Activated B cell treated with CpG ODN at 0.5 μM for 24 hours (primary cell): ENCODE results near the gene SLC35A3. TPM values are rescaled to one million over a fixed set of nuclear protein-coding genes. Genes with fewer than 3 reads are reported as not detected.
"Not testable (repeated sequence)": the region's sequence is repeated elsewhere in the genome, so short reads cannot be mapped to it uniquely, and the experiment has no call there.

Source experiments
- ATAC-seq: fragments of 200-7000 bp; cut with Tn5 transposase; one replicate; pipeline ENCODE4 v1.10.0; 2021; ENCODE audit warnings: low read depth, mild to moderate bottlenecking, moderate library complexity
- CTCF ChIA-PET: fragments of 350-600 bp; sonication (Branson Sonifier 250); formaldehyde crosslinking; loops from one replicate; lab custom pipeline; 2021; ENCODE audit warnings: antibody characterized with exemption; lab: Charles Lee
- POLR2A ChIA-PET: fragments of 350-600 bp; sonication (Branson Sonifier 250); formaldehyde crosslinking; loops from one replicate; lab custom pipeline; 2021; ENCODE audit warnings: antibody characterized with exemption; lab: Charles Lee
- DNase-seq: peaks from one replicate; pipeline ENCODE4 v3.0.0; 2022
- H3K27ac Mint-ChIP-seq: one replicate; pipeline ENCODE4 v1.8.0; 2020; ENCODE audit warnings: mixed read lengths
- H3K27me3 Mint-ChIP-seq: one replicate; pipeline ENCODE4 v1.8.0; 2021; ENCODE audit warnings: mixed read lengths
- H3K36me3 Mint-ChIP-seq: one replicate; pipeline ENCODE4 v1.8.0; 2021; ENCODE audit warnings: low read depth, mixed read lengths
- H3K4me1 Mint-ChIP-seq: one replicate; pipeline ENCODE4 v1.8.0; 2021; ENCODE audit warnings: mixed read lengths
- H3K4me3 Mint-ChIP-seq: one replicate; pipeline ENCODE4 v1.8.0; 2020; ENCODE audit warnings: mild to moderate bottlenecking, mixed read lengths
- H3K9me3 Mint-ChIP-seq: one replicate; pipeline ENCODE4 v1.8.0; 2020; ENCODE audit warnings: mixed read lengths
- CTCF ChIP-seq: fragments of 200-600 bp; IDR thresholded peaks from one replicate; pipeline ENCODE4 v1.8.0; 2022; ENCODE audit warnings: antibody characterized with exemption, mild to moderate bottlenecking
- intact Hi-C: fragments of 100-400 bp; cut with micrococcal nuclease; formaldehyde crosslinking; loops from one replicate; pipeline ENCODE4 v1.15.1; 2024
- total RNA-seq: library from RNA; stranded (reverse); gene quantifications from 2 replicates; pipeline ENCODE4 v1.2.3, GENCODE V29; 2022

Gene SLC35A3
- total RNA-seq, 1 donor from 2014 or later: 21.1 TPM

DNA sequence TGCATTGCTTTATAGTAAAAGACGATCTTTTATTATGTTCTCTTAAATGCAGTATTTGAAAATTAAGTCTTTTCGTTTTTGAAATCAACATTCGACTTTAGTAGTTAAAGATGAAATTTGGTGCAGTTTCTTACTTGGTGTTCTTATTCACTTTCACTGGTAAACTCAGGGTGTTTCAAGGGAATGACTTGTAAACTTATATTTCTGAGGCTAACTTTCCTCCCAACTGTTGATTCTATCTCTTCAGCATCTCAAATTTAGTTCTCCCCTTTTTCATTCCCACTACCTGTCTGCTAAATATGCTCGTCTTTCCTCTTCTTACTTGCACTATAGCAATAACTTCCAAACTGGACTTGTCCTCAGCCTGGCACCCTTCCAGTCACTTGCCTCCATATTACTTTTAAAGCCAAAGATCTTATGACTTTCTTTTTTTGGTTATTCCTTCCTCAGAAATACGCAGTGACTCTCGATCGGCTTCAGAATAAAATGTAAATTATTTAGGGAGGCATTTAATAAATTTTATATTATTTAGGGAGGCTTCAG is 988 bp downstream of the SLC35A3 start:
- peaks cover 27% of the 10 kb centered on the region for H3K4me1 Mint-ChIP-seq
- ChIA-PET CTCF (interaction anchor here (1.2 kb wide), 1 partner anchor 485 kb away, joined by 3 read pairs; no protein-coding TSS in a partner anchor), POLR2A (interaction anchor here (0.5 to 2.3 kb wide), 9 partner anchors 67 to 382 kb away, joined by 3 to 22 read pairs (median 6); partner anchors contain the start of genes AGL, DBT, FRRS1 and RTCA)
- H3K27me3 Mint-ChIP-seq: no peaks in the 10 kb centered on the region
- ATAC-seq: no peak
- DNase-seq: no peak
- intact Hi-C loops: loop anchor here (1.0 to 5.0 kb wide), 4 partner anchors 68 to 277 kb away; partner anchors contain the start of genes AGL, DBT and TRMT13
- H3K4me3 Mint-ChIP-seq: peak overlapping the region; percentile 100
- H3K9me3 Mint-ChIP-seq: no peaks in the 10 kb centered on the region
- peak overlapping the region; percentile 95 for H3K27ac Mint-ChIP-seq
- TF ChIP-seq CTCF: no peak
- peaks cover 15% of the 10 kb centered on the region for H3K36me3 Mint-ChIP-seq

GRCh38 chr1:99972066-99972465 is 2.3 kb downstream of the SLC35A3 start:
- Mint-ChIP-seq H3K4me3 (peak overlapping the region; percentile 32), H3K36me3 (peaks cover 23% of the 10 kb centered on the region), H3K4me1 (peaks cover 27% of the 10 kb centered on the region)
- intact Hi-C loops: loop anchor here (5.0 kb wide), 1 partner anchor 275 kb away; the partner anchor contains the start of gene DBT
- H3K27me3 Mint-ChIP-seq, CTCF ChIA-PET, ATAC-seq, DNase-seq, H3K27ac Mint-ChIP-seq, H3K9me3 Mint-ChIP-seq: not testable (repeated sequence)
- POLR2A ChIA-PET: interaction anchor here (1.3 kb wide), 1 partner anchor 66 kb away, joined by 3 read pairs; a partner anchor contains a TSS

DNA sequence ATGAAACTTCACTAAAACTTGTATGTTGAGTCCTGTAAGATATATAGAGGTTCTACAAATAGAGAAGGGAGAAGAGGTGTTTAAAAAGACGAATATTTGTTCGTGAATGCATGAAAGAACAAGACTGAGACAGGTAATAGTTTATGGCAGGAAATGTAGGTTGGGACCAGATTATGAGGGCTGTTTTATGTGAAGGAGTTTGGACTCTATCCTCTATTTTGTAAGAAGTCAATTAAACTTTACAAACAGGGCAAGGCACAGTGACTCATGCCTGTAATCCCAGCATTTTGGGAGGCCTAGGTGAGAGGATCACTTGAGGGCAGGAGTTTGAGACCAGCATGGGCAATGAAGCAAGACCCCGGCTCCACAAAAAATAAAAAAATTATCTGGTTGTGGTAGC is 5.7 kb downstream of the SLC35A3 start:
- Mint-ChIP-seq H3K27ac (no peak overlapping the region), H3K4me3 (no peak overlapping the region), H3K36me3 (peaks cover 21% of the 10 kb centered on the region), H3K4me1 (peaks cover 10% of the 10 kb centered on the region), H3K27me3 (no peaks in the 10 kb centered on the region), H3K9me3 (no peaks in the 10 kb centered on the region)
- DNase-seq: no peak
- CTCF ChIA-PET: no interaction called here
- POLR2A ChIA-PET: no interaction called here
- intact Hi-C loops: no loop called here
- no peak for TF ChIP-seq CTCF
- no peak for ATAC-seq

DNA sequence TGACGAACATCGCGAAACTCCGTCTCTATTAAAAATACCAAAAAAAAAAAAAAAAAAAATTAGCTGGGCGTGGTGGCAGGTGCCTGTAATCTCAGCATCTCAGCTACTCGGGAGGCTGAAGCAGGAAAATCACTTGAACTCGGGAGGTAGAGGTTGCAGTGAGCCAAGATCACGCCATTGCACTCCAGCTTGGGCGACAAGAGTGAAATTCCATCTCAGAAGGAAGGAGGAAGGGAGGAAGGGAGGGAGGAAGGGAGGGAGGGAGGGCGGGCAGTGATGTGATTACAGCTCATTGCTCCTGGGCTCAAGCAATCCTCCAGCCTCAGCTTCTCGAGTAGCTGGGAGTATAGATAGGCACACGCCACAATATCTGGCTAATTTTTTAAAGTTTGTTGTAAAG is 7.5 kb downstream of the SLC35A3 start:
- CTCF ChIA-PET, ATAC-seq, H3K27me3 Mint-ChIP-seq, H3K4me3 Mint-ChIP-seq, intact Hi-C loops, H3K27ac Mint-ChIP-seq, DNase-seq, H3K9me3 Mint-ChIP-seq, H3K4me1 Mint-ChIP-seq, POLR2A ChIA-PET: not testable (repeated sequence)
- H3K36me3 Mint-ChIP-seq: peaks cover 21% of the 10 kb centered on the region

- CTCF ChIA-PET: no interaction called here
- no peaks in the 10 kb centered on the region for H3K4me1 Mint-ChIP-seq
- H3K27ac Mint-ChIP-seq: no peak overlapping the region
- intact Hi-C loops: no loop called here
- no peak overlapping the region for H3K4me3 Mint-ChIP-seq
- DNase-seq (no peak), ATAC-seq (no peak)
- no peaks in the 10 kb centered on the region for H3K27me3 Mint-ChIP-seq
- POLR2A ChIA-PET: no interaction called here
- peaks cover 24% of the 10 kb centered on the region for H3K36me3 Mint-ChIP-seq
- TF ChIP-seq CTCF: no peak
- H3K9me3 Mint-ChIP-seq: no peaks in the 10 kb centered on the region
These were observed 8.4 kb downstream of the SLC35A3 start for GRCh38 chr1:99978218-99978617.

DNA sequence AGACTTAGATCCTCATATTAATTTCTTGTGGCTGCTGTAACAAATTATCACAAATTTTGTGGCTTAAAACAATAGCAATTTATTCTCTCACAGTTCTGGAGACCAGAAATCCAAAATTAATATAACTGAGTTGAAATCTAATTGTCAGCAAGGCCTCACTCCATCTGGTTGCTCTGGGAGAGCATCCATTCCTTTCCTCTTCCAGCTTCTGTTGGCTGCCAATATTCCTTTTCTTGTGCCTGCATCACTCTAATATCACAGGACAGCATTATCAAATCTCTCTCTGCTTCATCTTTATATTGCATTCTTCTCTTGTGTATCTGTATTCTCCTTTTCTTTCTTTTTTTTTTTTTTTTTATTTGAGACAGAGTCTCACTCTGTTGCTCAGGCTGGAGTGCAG is 9.3 kb downstream of the SLC35A3 start:
- Mint-ChIP-seq H3K36me3 (peaks cover 24% of the 10 kb centered on the region), H3K27ac (no peak overlapping the region)

More for the DNA sequence above, 9.3 kb downstream of the SLC35A3 start:
- CTCF ChIA-PET: no interaction called here
- H3K4me1 Mint-ChIP-seq: no peaks in the 10 kb centered on the region
- no peak overlapping the region for H3K4me3 Mint-ChIP-seq
- DNase-seq (no peak), ATAC-seq (no peak)
- no peaks in the 10 kb centered on the region for H3K27me3 Mint-ChIP-seq
- no peaks in the 10 kb centered on the region for H3K9me3 Mint-ChIP-seq
- no peak for TF ChIP-seq CTCF
- intact Hi-C loops: no loop called here
- POLR2A ChIA-PET: no interaction called here
